Esophagus muscularis mucosa (tissue), 3 donors: ENCODE data around the gene DNM3.

Experiments
- POLR2A ChIP-seq: fragments of 450-650 bp; IDR thresholded peaks from one replicate; pipeline ENCODE4 v1.6.1; 2017; ENCODE audit warnings: antibody characterized with exemption, moderate library complexity, mild to moderate bottlenecking, low read depth
- POLR2AphosphoS5 ChIP-seq, 2 donors: sonication (generic); formaldehyde crosslinking; IDR thresholded peaks; one replicate each; pipeline ENCODE4 v1.6.1; 2017; ENCODE audit warnings: antibody characterized with exemption in 2 of 2
- TF ChIP-seq, protein P1 (sequence below), 3 experiments: fragments of 200-600 bp in 2 of 3; fragments of 450-650 bp in 1 of 3; sonication (generic) in 2 of 3; IDR thresholded peaks; one replicate each; pipeline ENCODE4 v1.5.1; 2017 to 2019; ENCODE audit warnings: antibody characterized with exemption in 3 of 3, mild to moderate bottlenecking in 2 of 3, moderate library complexity in 1 of 3

DNA sequence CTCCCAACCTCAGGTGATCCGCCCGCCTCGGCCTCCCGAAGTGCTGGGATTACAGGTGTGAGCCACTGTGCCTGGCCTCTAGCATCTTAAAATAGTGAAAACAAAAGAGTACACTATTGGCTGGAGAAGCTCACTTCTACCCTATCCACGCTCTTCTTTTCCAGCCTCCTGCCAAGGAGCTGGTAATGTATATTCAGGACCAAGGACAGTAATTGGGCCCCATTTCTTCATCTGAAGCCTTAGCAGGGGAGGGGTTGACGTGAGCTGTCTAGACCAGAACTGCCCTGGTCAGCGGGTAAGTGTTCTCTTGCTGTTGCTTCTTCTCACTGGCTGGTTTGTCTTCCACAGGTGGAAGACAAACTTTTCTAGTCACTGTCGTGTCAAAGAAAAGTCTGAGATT lies 70.2 kb downstream of the DNM3 start:
- TF ChIP-seq, protein P1, sequence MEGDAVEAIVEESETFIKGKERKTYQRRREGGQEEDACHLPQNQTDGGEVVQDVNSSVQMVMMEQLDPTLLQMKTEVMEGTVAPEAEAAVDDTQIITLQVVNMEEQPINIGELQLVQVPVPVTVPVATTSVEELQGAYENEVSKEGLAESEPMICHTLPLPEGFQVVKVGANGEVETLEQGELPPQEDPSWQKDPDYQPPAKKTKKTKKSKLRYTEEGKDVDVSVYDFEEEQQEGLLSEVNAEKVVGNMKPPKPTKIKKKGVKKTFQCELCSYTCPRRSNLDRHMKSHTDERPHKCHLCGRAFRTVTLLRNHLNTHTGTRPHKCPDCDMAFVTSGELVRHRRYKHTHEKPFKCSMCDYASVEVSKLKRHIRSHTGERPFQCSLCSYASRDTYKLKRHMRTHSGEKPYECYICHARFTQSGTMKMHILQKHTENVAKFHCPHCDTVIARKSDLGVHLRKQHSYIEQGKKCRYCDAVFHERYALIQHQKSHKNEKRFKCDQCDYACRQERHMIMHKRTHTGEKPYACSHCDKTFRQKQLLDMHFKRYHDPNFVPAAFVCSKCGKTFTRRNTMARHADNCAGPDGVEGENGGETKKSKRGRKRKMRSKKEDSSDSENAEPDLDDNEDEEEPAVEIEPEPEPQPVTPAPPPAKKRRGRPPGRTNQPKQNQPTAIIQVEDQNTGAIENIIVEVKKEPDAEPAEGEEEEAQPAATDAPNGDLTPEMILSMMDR (IDR thresholded peaks at IDR 0.05), result no peak
- TF ChIP-seq POLR2A, result no peak
- no peak for TF ChIP-seq POLR2AphosphoS5 (IDR thresholded peaks at IDR 0.05)
